ENCODE results near the gene DNAJC6.
"Not testable (repeated sequence)": the region's sequence is repeated elsewhere in the genome, so short reads cannot be mapped to it uniquely, and the experiment has no call there.

DNAJC6 gene

DNA sequence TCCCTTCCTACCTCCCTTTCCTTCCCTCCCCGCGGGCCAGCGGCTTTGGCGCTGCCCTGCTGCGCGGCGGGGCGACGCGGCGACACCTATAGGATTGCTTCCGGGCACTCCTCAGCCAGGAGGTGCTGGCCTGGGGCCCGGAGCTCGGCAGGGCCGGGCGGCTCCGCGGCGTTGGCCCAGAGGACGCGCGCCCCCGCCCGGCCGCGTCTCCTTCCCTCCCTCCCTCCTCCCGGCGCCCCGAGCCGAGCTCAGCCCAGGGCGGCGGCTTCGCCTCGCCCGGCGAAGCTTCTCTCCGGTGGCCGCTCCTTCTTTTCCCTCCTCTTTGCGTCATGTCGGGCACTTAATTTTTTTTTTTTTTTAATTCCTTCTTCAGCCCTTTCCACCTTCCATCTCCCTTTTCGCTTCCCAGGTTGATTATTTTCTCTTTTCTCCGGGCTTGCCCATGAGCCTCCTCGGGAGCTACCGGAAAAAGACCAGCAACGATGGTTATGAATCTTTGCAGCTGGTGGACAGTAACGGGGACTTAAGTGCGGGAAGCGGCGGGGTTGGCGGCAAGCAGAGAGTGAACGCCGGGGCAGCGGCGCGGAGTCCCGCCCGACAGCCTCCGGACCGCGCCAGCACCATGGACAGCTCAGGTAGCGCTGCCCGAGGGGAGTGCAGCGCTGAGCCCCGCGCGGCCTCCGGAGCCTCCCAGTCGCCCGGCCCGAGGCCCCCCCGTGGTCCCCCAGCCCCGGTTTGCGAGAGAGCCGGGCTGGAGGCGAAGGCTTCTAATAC lies at the start of gene DNAJC6:
TSS of gene DNAJC6 (plus strand) at position 240 of the 774 bp plus-strand sequence. CDS start at position 443, 203 bp downstream.
- peak; percentile 66 for DNase-seq (ENCODE audit: low spot score)

GRCh38 chr1:65259816-65260215 lies 49.5 kb upstream of the DNAJC6 start:
- DNase-seq (ENCODE audit: low spot score), result no peak

DNA sequence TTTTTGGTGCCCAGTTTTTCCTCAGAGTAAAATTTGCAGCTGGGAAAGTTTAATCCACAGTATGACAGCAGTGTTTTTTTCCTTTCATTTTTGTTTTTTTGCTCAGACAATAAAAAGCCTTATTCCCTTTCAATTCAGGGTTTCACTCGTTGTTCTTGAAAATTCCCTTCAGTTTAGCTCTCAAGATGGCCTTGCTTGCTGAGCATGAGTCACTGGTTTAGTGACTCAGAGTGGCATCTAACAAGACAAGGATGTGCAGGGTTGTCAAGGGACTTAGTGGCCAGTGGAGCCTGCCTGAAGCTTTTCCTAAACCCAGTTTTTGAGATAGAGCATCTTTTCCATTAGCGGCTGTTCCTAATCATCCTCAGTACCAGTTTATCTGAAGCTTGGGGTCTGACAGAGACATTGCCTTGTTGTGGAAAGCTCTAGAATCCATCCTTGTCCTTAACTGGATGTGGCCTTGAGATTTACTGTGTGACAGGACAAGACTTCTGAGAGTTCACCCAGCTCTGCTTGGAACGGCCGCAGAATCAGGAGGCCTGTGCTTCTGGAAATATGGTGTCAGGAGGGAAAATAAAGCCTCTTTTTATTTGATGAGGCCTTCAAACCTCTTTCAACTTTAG lies 48.4 kb upstream of the DNAJC6 start:
- peak; percentile 81 for DNase-seq (ENCODE audit: low spot score)

GRCh38 chr1:65263286-65263685 lies 46.1 kb upstream of the DNAJC6 start:
- no peak for DNase-seq (ENCODE audit: low spot score)

GRCh38 chr1:65264197-65264929 lies 45.0 kb upstream of the DNAJC6 start:
- DNase-seq (ENCODE audit: low spot score), result peak; percentile 38

GRCh38 chr1:65265296-65265650 lies 44.1 kb upstream of the DNAJC6 start:
- no peak for DNase-seq (ENCODE audit: low spot score)

- peak; percentile 47 for DNase-seq (ENCODE audit: low spot score)
Measured at GRCh38 chr1:65265651-65266351, 43.5 kb upstream of the DNAJC6 start.

- DNase-seq (ENCODE audit: low spot score), result no peak
Measured at GRCh38 chr1:65266476-65266875, 42.9 kb upstream of the DNAJC6 start.

- no peak for DNase-seq (ENCODE audit: low spot score)
Measured at GRCh38 chr1:65267271-65267670, 42.1 kb upstream of the DNAJC6 start.

- DNase-seq (ENCODE audit: low spot score), result no peak
Measured at GRCh38 chr1:65267683-65268082, 41.7 kb upstream of the DNAJC6 start.

GRCh38 chr1:65269612-65270011 lies 39.7 kb upstream of the DNAJC6 start:
- no peak for DNase-seq (ENCODE audit: low spot score)

DNA sequence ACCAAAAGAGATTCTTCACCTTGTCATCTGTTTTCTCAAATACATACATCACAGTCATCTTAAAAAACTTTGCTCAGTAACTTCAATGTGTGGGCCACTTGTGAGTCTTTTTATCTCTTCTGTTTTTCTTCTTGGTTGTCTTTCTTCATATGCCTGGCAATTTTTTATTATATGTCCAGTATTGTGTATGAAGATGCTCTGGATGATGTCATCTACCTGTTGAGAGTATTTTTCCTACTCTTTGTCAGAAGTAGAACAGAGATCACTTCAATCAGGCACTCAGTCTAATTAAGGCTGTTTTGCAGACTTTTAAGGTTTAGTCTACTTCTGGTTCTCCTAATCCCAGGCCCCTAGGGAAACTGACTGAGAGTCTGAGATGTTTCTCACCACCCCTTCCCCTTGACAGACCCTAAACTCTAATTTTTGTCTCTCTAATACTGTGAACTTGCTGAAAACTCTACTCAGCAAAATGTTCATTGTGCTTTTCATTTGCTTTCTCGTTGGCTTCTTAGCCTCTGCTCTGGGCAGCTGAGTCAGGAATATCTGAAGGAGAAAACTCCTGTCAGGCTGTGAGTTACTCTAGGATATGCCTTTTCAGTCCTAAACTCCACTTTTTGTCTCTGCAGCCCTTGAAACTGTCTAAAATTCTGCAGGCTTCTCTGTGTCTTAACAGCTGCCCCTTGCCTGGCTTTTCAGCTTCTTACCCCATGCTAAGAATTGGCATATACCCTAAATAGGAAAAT lies 33.0 kb upstream of the DNAJC6 start:
- DNase-seq (ENCODE audit: low spot score), result no peak

DNA sequence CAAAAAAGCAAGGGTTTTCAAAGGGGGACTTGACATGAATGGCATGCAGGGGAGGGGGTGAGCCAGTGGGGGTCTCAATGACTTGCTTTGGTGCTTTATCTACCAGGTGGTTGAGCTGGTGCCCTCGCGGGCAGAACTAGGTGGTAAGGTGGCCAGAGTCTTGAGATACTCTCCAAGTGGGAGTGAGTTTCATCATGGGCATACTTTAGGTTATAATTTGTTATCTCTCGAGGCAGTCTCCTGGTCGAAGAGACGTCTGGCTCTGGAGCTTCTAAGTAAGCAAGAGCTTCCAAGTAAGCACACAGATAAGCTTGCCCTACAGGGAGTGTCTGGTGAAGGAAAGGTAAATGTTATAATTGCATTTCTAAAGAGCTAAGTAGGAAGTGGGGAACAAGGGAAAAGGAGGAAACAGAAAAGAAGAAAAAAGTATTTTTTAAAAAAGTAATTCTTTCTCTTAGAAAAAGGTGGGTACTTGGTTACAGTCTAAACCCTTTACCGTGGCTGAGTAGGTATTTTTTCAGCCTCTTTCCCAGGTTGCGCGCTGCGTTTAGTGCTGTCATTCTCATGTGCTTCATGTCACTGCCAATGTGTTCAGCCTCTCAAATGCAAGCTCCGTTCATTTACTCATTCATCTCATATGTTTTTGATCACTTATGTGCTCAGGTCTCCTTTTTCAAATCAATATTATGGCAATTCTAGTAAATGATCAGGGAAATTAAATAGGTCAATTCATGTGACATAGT lies 31.6 kb upstream of the DNAJC6 start:
- DNase-seq (ENCODE audit: low spot score), result no peak

- no peak for DNase-seq (ENCODE audit: low spot score)
Measured at GRCh38 chr1:65278376-65279069, 30.8 kb upstream of the DNAJC6 start.

- no peak for DNase-seq (ENCODE audit: low spot score)
Measured at GRCh38 chr1:65279070-65279779, 30.1 kb upstream of the DNAJC6 start.

DNA sequence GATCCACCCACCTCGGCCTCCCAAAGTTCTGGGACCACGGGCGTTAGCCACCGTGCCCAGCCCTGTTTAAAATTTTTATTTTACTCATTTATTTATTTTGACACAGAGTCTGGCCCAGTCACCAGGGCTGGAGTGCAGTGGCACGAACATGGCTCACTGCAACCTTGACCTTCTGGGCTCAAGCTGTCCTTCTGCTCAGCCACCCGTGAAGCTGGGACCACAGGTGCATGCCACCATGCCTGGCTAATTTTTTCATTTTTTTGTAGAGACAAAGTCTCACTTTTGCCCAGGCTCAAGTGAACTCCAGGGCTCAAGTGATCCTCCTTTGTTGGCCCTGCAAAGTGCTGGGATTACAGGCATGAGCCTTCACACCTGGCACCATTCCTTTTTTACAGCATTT lies 27.5 kb upstream of the DNAJC6 start:
- no peak for DNase-seq (ENCODE audit: low spot score)

GRCh38 chr1:65284229-65284628 lies 25.1 kb upstream of the DNAJC6 start:
- DNase-seq (ENCODE audit: low spot score), result no peak

DNA sequence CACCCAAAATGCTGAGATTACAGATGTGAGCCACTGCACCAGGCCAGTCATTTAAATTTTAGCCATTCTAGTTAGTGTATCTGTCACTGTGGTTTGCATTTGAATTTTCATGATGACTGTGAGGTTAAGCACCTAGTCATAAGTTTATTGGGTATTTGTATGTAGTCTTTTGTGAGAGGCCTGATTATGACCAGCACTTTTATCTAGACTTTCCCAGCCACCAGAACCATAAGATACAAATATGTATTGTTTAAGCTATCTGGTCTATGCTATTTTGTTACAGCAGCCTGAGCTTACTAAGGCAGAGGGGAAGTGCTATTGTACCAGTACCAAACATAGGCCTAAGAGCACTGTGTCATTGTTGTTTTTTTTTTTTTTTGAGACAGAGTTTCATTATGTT lies 19.9 kb upstream of the DNAJC6 start:
- no peak for DNase-seq (ENCODE audit: low spot score)

DNA sequence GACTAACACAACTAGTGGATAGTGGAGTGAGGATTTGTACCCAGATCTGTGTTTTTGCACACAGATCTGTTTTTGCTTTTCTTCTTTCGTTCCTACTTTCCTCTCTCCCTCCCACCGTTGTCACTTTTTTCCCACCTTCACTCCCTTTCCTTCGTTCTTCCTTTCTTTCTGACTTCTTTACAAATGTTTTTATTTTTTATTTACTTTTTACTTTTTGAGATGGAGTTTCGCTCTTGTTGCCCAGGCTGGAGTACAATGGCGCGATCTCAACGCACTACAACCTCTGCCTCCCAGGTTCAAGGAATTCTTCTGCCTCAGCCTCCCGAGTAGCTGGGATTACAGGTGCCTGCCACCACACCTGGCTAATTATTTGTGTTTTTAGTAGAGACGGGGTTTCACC lies 17.5 kb upstream of the DNAJC6 start:
- DNase-seq (ENCODE audit: low spot score), result not testable (repeated sequence)
